Activated T-helper 1 cell treated with Interleukin-2 at 50 U/mL for 16 hours (primary cell): ENCODE measurements around the gene SNX25.
"Not testable (repeated sequence)": the region's sequence is repeated elsewhere in the genome, so short reads cannot be mapped to it uniquely, and the experiment has no call there.

Experiments
- DNase-seq: peaks from one replicate; pipeline ENCODE4 v3.0.0-alpha.2; 2020; ENCODE audit warnings: low read depth

SNX25 gene

GRCh38 chr4:185209031-185209851, at the start of gene SNX25:
TSS of gene SNX25 (plus strand) at chr4:185209598. CDS start at chr4:185209827, 229 bp downstream.
- DNase-seq: peak; percentile 79

DNA sequence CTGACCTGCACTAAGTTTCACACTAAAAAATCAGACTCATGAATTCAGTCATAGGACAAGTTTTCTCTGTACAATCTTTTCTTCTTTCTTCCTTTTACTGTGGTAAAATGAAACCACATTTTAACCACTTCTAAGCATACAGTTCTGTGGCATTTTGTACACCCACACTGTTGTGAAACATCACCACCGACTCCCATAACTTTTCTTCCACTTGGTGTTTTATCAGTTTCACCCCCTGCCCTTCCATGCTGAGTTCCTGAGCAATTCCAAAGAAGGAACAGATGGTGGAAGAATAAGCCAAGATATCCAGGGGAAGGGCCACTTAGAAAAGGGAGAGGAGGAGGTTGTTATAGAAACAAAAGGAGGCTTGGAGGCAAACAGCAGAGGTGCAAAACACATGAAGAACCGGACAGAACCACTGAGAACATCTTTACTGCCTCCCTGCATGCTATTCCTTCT, 43.8 kb upstream of the SNX25 start:
- no peak for DNase-seq

DNA sequence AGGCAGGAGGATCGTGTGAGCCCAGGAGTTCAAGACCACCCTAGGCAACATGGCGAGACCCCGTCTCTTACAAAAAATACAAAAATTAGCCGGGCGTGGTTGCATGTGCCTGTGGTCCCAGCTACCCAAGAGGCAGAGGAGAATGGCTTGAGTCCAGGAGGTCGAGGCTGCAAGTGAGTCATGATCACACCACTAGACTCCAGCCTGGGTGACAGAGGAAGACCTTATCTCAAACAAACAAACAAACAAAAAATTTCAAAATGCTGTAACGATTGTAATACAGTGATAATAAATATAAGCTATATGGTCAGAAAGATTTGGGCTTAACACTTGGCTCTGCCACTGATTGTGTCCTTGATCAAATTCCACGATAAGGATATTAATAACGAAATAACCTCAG, 42.2 kb upstream of the SNX25 start:
- no peak for DNase-seq

- no peak for DNase-seq
These were observed 37.9 kb upstream of the SNX25 start for GRCh38 chr4:185171373-185172071.

DNA sequence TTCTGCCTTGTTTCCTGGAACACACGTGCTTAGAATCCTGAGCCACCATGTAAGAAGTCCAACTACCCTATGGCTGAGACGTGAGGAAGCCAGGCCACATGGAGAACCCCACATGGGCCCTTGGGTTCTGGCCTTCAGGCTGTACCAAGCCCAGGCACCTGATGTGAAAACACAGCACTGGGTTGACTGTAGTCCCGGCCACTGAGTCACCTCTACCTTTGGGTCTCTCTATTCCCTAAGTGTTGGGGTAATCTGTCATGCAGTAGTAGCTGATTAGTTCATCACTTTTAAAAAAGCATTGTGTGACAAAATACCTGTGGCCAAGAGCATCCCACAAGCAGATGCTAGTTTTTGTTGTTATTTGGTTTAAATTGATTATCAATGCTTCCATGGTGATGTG, 29.9 kb upstream of the SNX25 start:
- no peak for DNase-seq

GRCh38 chr4:185182239-185182638, 27.2 kb upstream of the SNX25 start:
- DNase-seq: no peak

DNA sequence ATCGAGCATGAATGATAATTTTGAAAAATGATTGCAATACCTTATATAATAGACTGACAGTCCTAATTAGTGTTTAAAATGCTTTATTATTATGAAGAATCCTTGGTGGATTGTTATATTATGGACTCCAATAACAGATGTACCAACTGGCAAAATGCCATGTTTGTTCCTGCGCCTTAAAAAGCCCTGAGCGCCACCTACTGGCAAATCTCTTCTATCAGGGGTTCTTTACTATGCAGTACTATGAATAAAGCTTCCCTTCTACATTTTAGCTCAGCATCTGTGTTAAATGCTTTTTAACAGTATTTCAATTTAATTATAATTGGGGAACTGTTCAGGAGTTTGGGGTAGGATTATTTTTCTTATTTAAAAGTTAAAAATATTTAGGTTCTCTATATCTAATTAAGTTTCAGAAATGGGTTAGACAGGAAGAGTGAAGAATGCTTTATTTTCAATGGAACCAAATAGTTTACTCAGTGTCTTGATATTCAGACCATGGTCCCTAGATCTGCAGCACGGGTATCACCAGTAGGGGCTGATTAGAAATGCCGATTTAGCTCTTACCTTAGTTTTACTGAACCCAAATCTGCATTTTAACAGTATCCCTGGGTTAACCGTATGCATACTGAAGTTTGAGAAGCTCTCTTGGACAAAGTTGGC, 25.6 kb upstream of the SNX25 start:
- peak; percentile 45 for DNase-seq

DNA sequence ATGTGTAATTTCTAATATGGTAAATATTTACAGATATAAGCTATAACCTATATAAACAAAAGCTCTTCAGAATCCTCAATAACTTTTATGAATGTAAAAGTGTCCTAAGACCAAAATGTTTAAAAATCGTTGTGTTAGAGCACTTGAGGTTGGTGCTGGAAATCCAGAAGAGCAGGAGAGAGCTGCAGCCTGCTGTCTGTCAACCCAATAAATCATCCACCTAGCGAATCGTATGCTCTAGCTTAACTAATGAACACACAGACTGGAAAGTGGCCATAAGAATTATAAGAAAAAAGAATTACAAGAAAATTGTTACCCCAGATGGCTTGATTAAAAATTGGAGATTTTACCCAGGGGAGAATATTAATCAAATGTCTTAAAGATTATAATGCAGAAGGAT, 22.6 kb upstream of the SNX25 start:
- no peak for DNase-seq

DNA sequence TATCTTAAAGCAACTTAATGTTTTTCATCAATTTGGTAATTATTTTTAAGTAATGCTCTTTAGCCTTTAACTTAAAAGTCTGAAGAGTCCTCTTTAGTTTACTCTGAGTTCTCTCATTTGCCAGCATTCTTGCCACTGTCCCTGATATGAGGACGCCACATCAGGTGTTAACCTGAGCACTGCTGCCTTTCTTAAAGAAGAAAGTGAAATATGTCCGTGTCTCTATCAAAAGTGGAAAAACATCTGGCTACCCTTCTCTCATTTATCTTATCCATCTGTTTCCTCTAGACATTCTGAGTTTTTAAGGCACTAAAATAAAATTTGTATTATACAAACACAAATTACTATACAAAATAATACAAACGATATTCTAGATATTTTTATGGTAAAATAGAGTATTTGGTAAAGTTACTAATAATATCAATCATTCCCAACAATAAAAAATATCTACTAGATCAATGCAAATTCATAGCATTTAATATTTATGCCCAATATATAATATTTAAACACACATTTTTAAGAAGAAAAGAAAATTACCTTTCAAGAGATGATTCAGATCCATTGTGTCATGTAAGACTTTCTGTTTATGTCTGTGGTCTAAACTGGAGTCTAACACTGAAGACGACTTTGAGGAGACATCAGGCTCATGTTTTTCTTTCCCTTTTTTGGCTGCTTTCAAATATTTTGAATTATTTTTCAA, 19.6 kb upstream of the SNX25 start:
- no peak for DNase-seq

DNA sequence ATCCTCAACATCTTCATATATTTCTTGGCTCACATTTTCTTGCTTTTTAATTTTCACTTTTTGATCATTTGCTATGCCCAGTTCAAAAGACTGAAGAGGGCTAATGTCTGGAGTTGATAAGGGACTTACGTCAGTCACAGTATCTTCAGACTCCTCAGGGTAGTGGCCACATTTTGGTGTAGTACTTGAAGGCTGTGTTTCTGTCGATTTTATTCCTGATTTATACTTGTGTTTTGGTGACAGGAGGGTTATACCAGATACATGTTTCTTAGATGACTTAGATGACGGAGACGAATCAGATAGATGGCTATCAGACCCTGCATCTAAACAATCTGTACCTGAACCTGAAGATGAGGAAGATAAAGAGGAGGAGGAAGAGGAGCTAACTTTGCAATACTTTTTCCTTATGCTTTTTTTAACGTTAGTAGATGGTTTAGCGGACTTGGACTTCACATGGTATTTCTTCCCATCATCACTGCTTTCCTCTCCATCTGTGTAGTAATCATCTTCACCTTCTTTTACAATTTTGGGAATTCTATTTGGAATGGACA, 19.0 kb upstream of the SNX25 start:
- DNase-seq: no peak

- no peak for DNase-seq
These were observed 17.3 kb upstream of the SNX25 start for GRCh38 chr4:185192059-185192458.

DNA sequence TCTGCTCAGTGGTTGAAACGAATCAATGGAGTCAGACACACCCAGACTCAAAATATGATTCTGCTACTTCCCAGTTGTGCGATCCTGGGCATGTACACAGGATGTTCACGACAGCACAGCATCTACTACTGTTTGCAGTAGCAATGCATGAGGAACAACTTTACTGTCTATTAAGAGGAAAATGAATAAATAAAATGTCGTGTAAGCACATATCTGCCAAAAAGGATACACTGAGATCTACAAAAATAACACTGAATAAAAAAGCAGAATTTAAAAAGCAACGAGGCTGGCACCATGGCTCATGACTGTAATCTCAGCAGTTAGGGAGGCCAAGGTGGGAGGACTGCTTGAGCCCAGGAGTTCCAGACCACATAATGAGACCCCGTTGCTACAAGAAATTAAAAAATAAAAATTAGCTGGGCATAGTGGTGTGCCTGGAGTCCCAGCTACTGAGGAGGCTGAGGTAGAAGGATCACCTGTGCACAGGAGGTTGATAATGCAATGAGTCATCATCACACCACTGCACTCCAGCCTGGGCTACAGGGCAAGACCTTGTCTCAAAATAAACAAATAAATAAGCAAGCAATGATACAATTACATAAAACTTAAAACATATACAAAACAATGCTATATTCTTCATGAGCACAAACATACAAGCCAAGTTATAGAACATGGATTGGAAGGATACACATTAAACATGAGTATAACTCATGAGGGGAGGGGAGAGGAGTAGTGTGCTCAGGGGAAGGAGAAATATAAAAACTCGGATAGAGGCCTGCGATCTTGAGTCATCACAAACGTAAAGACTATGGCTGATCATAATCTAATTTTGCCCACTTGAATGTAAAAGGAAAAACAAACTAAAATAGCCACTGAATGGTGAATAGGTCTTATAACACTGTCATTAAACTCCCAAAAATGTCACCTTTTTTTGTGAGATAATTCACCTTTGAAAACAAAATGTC, 14.2 kb upstream of the SNX25 start:
- DNase-seq: no peak

GRCh38 chr4:185196437-185196836, 13.0 kb upstream of the SNX25 start:
- no peak for DNase-seq

DNA sequence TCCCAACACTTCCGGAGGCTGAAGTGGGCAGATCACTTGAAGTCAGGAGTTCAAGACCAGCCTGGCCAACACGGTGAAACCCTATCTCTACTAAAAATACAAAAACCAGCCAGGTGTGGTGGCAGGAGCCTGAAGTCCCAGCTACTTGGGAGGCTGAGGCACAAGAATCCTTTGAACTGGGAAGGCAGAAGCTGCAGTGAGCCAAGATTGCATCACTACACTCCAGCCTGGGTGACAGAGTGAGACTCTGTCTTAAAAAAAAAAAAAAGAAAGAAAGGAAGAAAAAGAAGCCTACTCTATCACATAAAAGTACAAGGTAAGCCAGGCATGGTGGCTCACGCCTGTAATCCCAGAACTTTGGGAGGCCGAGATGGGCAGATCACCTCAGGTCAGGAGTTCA, 11.2 kb upstream of the SNX25 start:
- DNase-seq: not testable (repeated sequence)

DNA sequence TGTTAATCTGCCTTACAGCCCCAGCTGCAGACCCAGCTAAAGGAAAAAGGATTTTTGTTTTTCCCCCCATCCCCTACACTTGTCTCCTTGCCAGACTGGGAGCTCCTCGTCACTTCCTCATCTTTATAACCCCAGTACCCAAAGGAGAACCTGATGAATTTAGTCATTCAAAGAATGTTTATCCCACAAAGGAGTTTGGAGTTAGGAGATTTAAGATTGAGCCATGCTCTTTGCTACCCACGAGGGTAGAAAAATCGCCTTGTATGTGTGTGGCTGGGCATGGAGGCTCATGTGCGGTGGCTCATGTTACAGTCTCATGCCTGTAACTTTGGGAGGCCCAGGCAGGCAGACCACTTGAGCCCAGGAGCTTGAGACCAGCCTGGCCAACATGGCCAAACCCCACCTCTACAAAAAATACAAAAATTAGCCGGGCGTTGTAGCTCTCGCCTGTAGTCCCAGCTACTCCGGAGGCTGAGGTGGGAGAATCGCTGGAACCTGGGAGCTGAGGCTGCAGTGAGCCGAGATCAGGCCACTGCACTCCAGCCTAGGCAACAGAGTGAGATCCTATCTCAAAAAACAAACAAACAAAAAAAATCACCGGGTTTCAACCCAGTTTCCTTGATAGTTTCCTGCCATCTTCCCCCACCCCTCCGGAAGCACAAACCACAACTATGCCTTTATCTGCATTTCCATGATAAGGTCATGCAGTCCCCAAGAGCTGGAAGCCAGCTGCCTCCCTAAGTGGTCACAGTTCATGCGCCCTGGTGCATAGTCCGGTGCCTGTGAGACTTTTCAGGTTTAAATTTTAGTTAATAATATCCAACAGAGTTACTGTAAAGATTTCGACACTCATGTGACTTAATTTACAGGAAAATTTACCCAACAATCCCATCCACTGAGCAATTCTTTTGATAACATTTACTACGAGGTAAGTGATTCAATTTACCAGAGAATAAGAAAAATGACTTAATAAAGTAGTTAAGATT, 7.1 kb upstream of the SNX25 start:
- DNase-seq: no peak

GRCh38 chr4:185202984-185203485, 6.4 kb upstream of the SNX25 start:
- DNase-seq: no peak

- peak; percentile 79 for DNase-seq
These were observed 5.7 kb upstream of the SNX25 start, which contains the start of gene CFAP97 for GRCh38 chr4:185203486-185204237. TSS of gene CFAP97 (minus strand) at chr4:185204000. CDS start at chr4:185191196, 12,804 bp downstream.

GRCh38 chr4:185204238-185204910, 5.0 kb upstream of the SNX25 start:
- DNase-seq: no peak
